ENCODE measurements around the gene ATP5MC3. TPM values are rescaled to one million over a fixed set of nuclear protein-coding genes. Genes with fewer than 3 reads are reported as not detected.

The ATP5MC3 gene
- total RNA-seq, 1 donor from 2014 or later = 169 TPM

DNA sequence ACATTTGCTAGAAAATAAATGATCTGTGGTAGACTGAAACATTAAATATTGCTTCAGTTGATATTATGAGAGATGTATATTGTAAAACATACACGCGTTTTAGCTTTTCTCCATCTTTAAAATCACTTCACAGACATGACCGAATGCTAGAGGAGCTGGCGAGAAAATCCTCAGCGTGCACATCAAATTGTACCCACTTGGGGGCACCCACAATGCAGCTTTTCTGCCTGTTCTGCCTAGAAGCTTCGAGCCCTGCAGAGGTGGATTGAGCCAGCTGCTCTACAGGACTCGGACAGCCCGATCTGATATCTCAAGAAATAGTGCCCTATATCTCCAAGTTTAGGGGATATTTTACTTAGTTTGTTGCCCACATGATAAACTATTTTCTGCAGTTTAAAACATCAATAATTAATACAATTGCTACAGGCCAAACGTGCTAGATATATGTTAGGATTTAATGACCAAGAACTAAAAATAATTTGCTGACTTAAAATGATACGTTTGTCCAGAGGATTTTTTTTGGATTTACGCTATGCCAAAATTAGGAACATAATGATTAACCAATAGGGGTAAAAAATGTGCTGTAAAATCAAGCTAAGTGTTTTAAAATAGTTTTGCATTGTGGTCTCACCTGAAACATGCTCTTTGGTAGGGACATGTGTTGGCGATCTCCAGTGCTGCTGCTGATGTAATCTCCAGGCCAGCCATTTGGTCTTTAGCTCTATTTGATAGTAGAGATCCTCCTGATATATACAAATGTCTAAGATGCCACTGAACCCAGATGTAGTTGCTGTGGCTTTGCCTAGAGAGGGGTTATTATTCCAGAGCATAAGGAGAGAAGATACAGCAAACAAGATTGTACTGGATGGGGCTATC is 22.3 kb upstream of the ATP5MC3 start:
- no peak overlapping the region for H3K9ac ChIP-seq (ENCODE audit: low read depth in 1 of 3, low read length in 3 of 3)
- H3K4me3 ChIP-seq (ENCODE audit: low read length in 3 of 3) = no peak overlapping the region
- no peaks in the 10 kb centered on the region for H3K9me3 ChIP-seq (ENCODE audit: control insufficient read depth in 3 of 3, low read length in 3 of 3)
- H3K4me1 ChIP-seq (ENCODE audit: control insufficient read depth in 3 of 3, insufficient read depth in 3 of 3, low read length in 3 of 3) = peaks cover 0 to 15% (median 14%) of the 10 kb centered on the region in 3 donors
- no peaks in the 10 kb centered on the region for H3K36me3 ChIP-seq (ENCODE audit: control insufficient read depth in 3 of 3, insufficient read depth in 3 of 3, low read length in 3 of 3)
- no peak overlapping the region for H3K27ac ChIP-seq (ENCODE audit: low read depth, low read length)
- H3K27me3 ChIP-seq (ENCODE audit: control insufficient read depth in 3 of 3, insufficient read depth in 3 of 3, low read length in 3 of 3) = no peaks in the 10 kb centered on the region

DNA sequence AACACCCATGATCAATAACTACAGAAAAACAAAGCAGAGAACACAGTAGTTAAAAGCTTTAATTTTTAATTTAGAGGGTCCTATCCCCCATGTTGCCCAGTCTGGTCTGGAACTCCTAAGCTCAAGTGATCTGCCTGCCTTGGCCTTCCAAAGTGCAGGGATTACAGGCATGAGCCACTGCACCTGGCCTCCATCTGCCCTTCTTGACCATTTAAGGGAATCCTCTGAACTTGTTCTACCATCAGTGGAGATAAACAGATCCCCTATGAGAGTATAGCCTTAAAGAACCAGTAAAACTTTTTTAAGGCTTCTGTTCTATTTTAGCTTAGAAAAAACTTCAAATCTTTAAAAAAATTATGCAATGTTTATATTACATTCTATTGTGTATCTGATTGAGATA is 13.5 kb upstream of the ATP5MC3 start:
- no peak overlapping the region for H3K27ac ChIP-seq (ENCODE audit: low read depth, low read length)

DNA sequence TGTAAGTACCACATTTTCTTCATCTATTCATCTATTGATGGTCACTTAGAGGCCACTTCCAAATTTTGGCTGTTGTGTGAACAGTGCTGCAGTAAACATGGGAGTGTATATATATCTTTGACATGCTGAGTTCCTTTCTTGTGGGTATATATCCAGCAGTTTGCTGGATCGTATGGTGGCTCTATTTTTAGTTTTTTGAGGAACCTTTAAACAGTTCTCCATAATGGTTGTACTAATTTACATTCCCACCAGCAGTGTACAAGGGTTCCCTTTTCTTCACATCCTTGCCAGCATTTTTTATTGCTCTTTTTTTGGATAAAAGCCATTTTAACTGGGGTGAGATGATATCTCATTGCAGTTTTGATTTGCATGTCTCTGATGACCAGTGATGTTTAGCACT is 7.3 kb upstream of the ATP5MC3 start:
- Histone ChIP-seq H3K36me3 (ENCODE audit: control insufficient read depth in 3 of 3, insufficient read depth in 3 of 3, low read length in 3 of 3) (no peaks in the 10 kb centered on the region), H3K4me3 (ENCODE audit: low read length in 3 of 3) (no peak overlapping the region), H3K9ac (ENCODE audit: low read depth in 1 of 3, low read length in 3 of 3) (no peak overlapping the region), H3K4me1 (ENCODE audit: control insufficient read depth in 3 of 3, insufficient read depth in 3 of 3, low read length in 3 of 3) (no peaks in the 10 kb centered on the region), H3K27ac (ENCODE audit: low read depth, low read length) (no peak overlapping the region), H3K27me3 (ENCODE audit: control insufficient read depth in 3 of 3, insufficient read depth in 3 of 3, low read length in 3 of 3) (no peaks in the 10 kb centered on the region), H3K9me3 (ENCODE audit: control insufficient read depth in 3 of 3, low read length in 3 of 3) (no peaks in the 10 kb centered on the region)

More for the DNA sequence above, 13.5 kb upstream of the ATP5MC3 start:
- no peaks in the 10 kb centered on the region for H3K36me3 ChIP-seq (ENCODE audit: control insufficient read depth in 3 of 3, insufficient read depth in 3 of 3, low read length in 3 of 3)
- H3K4me1 ChIP-seq (ENCODE audit: control insufficient read depth in 3 of 3, insufficient read depth in 3 of 3, low read length in 3 of 3) = no peaks in the 10 kb centered on the region
- H3K9ac ChIP-seq (ENCODE audit: low read depth in 1 of 3, low read length in 3 of 3) = no peak overlapping the region
- no peak overlapping the region for H3K4me3 ChIP-seq (ENCODE audit: low read length in 3 of 3)
- no peaks in the 10 kb centered on the region for H3K9me3 ChIP-seq (ENCODE audit: control insufficient read depth in 3 of 3, low read length in 3 of 3)
- H3K27me3 ChIP-seq (ENCODE audit: control insufficient read depth in 3 of 3, insufficient read depth in 3 of 3, low read length in 3 of 3) = no peaks in the 10 kb centered on the region

DNA sequence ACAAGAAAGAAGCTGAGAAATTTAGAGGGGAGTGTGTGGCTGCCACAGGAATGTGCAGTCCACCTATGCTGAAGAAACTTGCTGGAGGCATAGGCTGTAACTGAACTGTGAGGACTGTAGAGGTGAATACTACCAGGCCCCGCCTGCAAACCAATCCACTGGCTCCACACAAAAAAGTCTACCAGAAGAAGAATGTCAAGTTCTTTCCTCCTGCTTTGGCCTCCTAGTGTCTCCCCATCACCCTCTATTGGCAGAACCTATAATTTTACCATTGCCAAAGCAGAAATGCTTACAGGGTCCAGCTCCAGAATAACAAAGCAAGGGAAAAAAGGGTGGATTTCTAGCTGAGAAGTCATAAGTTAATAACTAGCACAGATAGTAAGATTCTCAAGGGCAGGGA is 5.9 kb upstream of the ATP5MC3 start:
- Histone ChIP-seq H3K36me3 (ENCODE audit: control insufficient read depth in 3 of 3, insufficient read depth in 3 of 3, low read length in 3 of 3) (no peaks in the 10 kb centered on the region), H3K27me3 (ENCODE audit: control insufficient read depth in 3 of 3, insufficient read depth in 3 of 3, low read length in 3 of 3) (no peaks in the 10 kb centered on the region), H3K9ac (ENCODE audit: low read depth in 1 of 3, low read length in 3 of 3) (no peak overlapping the region), H3K9me3 (ENCODE audit: control insufficient read depth in 3 of 3, low read length in 3 of 3) (no peaks in the 10 kb centered on the region), H3K4me3 (ENCODE audit: low read length in 3 of 3) (no peak overlapping the region), H3K4me1 (ENCODE audit: control insufficient read depth in 3 of 3, insufficient read depth in 3 of 3, low read length in 3 of 3) (no peaks in the 10 kb centered on the region), H3K27ac (ENCODE audit: low read depth, low read length) (no peak overlapping the region)

DNA sequence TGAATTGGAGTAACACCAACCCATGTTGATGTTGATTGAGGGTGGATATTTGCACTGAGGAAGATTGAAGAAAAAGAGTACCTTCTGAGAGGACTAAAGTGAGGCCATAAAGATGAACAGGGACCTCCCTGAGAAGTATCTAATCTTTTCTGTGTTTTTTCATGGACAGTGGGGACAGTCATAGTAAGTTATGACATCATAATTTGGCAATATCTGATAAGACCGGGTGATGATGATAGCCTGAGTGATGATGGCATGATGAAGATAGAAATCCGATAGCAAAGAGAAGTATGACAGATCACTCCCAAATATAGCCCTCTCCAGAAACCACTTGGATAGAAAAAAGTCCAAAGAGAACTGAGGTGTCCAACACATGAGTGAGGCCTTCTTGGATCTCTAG is 2.2 kb upstream of the ATP5MC3 start:
- Histone ChIP-seq H3K9me3 (ENCODE audit: control insufficient read depth in 3 of 3, low read length in 3 of 3) (no peaks in the 10 kb centered on the region), H3K36me3 (ENCODE audit: control insufficient read depth in 3 of 3, insufficient read depth in 3 of 3, low read length in 3 of 3) (peaks cover 13 to 15% (median 13%) of the 10 kb centered on the region in 3 donors), H3K27me3 (ENCODE audit: control insufficient read depth in 3 of 3, insufficient read depth in 3 of 3, low read length in 3 of 3) (no peaks in the 10 kb centered on the region), H3K27ac (ENCODE audit: low read depth, low read length) (no peak overlapping the region), H3K4me3 (ENCODE audit: low read length in 3 of 3) (no peak overlapping the region), H3K4me1 (ENCODE audit: control insufficient read depth in 3 of 3, insufficient read depth in 3 of 3, low read length in 3 of 3) (peaks cover 4 to 18% (median 8%) of the 10 kb centered on the region in 3 donors), H3K9ac (ENCODE audit: low read depth in 1 of 3, low read length in 3 of 3) (no peak overlapping the region)

DNA sequence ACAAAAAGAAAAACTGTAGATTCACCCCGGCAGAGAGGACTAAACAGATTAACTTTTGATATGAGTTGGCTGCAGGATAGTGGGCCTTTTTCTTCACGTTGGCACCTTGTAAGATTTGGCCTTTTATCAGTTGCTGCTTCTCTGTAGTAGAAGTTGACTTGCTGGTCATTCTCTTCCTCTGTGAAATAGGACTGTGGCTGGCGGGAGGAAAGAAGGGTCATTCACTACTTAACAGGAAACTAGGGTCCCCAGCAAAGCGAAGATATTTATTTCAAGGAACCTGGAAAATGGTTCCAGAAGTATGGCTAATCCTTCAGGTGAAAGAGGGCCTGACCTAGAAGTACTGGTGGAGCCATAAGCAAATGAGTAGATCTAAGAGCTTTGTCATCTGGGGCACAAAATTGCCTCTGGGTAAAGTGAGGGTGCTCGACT is 383 bp upstream of the ATP5MC3 start:
- peaks cover 4 to 22% (median 13%) of the 10 kb centered on the region in 3 donors for H3K4me1 ChIP-seq (ENCODE audit: control insufficient read depth in 3 of 3, insufficient read depth in 3 of 3, low read length in 3 of 3)
- peak overlapping the region; percentile 94 to 98 (median 97) for H3K4me3 ChIP-seq (ENCODE audit: low read length in 3 of 3)
- peak overlapping the region in 2 of 3 donors; percentile 89 to 99 for H3K9ac ChIP-seq (ENCODE audit: low read depth in 1 of 3, low read length in 3 of 3)
- peaks cover 16 to 25% (median 22%) of the 10 kb centered on the region in 3 donors for H3K36me3 ChIP-seq (ENCODE audit: control insufficient read depth in 3 of 3, insufficient read depth in 3 of 3, low read length in 3 of 3)
- H3K9me3 ChIP-seq (ENCODE audit: control insufficient read depth in 3 of 3, low read length in 3 of 3) = no peaks in the 10 kb centered on the region
- peak overlapping the region; percentile 89 for H3K27ac ChIP-seq (ENCODE audit: low read depth, low read length)
- no peaks in the 10 kb centered on the region for H3K27me3 ChIP-seq (ENCODE audit: control insufficient read depth in 3 of 3, insufficient read depth in 3 of 3, low read length in 3 of 3)

DNA sequence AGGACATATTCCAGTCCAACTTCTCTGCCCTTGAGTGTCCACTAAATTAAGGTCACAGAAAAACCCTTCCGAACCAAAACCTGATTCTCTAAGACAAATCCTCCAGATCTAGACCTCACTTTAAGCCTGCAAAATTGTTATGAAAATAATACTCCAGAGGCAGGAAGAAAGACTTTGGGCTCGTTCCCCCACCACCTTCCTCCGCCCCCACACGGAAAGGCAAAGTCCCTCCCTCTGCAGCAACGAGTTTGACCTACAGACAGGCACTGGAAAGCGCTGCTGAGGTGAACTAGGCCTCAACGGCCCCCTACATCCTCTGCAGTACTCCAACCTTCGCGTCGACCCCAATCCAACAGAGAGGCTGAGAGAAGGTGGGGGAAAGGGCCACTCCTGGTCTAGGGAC is 808 bp downstream of the ATP5MC3 start:
- peak overlapping the region; percentile 89 for H3K27ac ChIP-seq (ENCODE audit: low read depth, low read length)
- peak overlapping the region; percentile 94 to 98 (median 97) for H3K4me3 ChIP-seq (ENCODE audit: low read length in 3 of 3)
- H3K4me1 ChIP-seq (ENCODE audit: control insufficient read depth in 3 of 3, insufficient read depth in 3 of 3, low read length in 3 of 3) = peaks cover 4 to 22% (median 13%) of the 10 kb centered on the region in 3 donors
- H3K9ac ChIP-seq (ENCODE audit: low read depth in 1 of 3, low read length in 3 of 3) = peak overlapping the region; percentile 89 to 99 (median 96)
- H3K36me3 ChIP-seq (ENCODE audit: control insufficient read depth in 3 of 3, insufficient read depth in 3 of 3, low read length in 3 of 3) = peaks cover 16 to 32% (median 22%) of the 10 kb centered on the region in 3 donors
- H3K27me3 ChIP-seq (ENCODE audit: control insufficient read depth in 3 of 3, insufficient read depth in 3 of 3, low read length in 3 of 3) = no peaks in the 10 kb centered on the region
- H3K9me3 ChIP-seq (ENCODE audit: control insufficient read depth in 3 of 3, low read length in 3 of 3) = no peaks in the 10 kb centered on the region

DNA sequence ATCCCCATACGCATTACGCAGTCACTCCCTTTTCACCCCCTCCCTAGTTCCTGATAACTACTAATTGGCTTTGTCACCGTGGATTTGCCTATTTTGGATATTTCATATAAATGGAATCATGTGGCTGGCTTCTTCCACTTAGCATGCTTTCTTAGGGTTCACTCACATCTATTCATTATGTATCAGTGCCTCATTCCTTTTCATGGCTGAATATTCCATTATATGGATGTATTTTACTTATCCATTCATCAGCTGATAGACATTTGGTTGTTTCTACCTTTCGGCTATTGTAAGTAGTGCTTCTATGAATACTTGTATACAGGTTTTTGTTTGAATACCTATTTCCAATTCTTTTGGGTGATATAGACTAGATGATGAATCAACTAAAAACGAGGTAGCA is 4.9 kb downstream of the ATP5MC3 start:
- Histone ChIP-seq H3K4me1 (ENCODE audit: control insufficient read depth in 3 of 3, insufficient read depth in 3 of 3, low read length in 3 of 3) (peaks cover 4 to 18% (median 13%) of the 10 kb centered on the region in 3 donors), H3K4me3 (ENCODE audit: low read length in 3 of 3) (no peak overlapping the region), H3K27ac (ENCODE audit: low read depth, low read length) (no peak overlapping the region), H3K9ac (ENCODE audit: low read depth in 1 of 3, low read length in 3 of 3) (no peak overlapping the region), H3K36me3 (ENCODE audit: control insufficient read depth in 3 of 3, insufficient read depth in 3 of 3, low read length in 3 of 3) (peaks cover 16 to 40% (median 26%) of the 10 kb centered on the region in 3 donors), H3K27me3 (ENCODE audit: control insufficient read depth in 3 of 3, insufficient read depth in 3 of 3, low read length in 3 of 3) (no peaks in the 10 kb centered on the region), H3K9me3 (ENCODE audit: control insufficient read depth in 3 of 3, low read length in 3 of 3) (no peaks in the 10 kb centered on the region)

DNA sequence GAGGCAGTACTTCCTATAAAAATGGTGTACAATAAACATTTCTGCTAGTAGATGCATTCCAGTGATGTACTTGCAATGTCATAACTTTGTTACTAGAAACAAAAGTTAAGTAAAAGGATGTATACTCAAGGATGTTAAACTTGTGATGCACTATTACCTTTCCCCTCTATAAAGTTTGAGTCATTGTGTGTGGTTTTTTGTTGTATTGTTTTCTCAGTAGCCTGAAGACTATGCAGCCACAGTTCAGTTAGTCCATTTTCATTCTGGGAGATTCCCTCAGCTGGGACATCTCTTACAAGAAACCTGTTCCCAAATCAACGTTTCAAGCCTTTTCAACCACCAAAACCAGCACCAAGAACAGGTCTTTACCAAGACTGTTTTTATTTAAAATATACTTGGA is 5.6 kb downstream of the ATP5MC3 start:
- peaks cover 11 to 40% (median 26%) of the 10 kb centered on the region in 3 donors for H3K36me3 ChIP-seq (ENCODE audit: control insufficient read depth in 3 of 3, insufficient read depth in 3 of 3, low read length in 3 of 3)
- peaks cover 4 to 15% (median 10%) of the 10 kb centered on the region in 3 donors for H3K4me1 ChIP-seq (ENCODE audit: control insufficient read depth in 3 of 3, insufficient read depth in 3 of 3, low read length in 3 of 3)
- no peaks in the 10 kb centered on the region for H3K27me3 ChIP-seq (ENCODE audit: control insufficient read depth in 3 of 3, insufficient read depth in 3 of 3, low read length in 3 of 3)
- no peak overlapping the region for H3K27ac ChIP-seq (ENCODE audit: low read depth, low read length)
- no peaks in the 10 kb centered on the region for H3K9me3 ChIP-seq (ENCODE audit: control insufficient read depth in 3 of 3, low read length in 3 of 3)
- H3K4me3 ChIP-seq (ENCODE audit: low read length in 3 of 3) = no peak overlapping the region
- H3K9ac ChIP-seq (ENCODE audit: low read depth in 1 of 3, low read length in 3 of 3) = no peak overlapping the region

DNA sequence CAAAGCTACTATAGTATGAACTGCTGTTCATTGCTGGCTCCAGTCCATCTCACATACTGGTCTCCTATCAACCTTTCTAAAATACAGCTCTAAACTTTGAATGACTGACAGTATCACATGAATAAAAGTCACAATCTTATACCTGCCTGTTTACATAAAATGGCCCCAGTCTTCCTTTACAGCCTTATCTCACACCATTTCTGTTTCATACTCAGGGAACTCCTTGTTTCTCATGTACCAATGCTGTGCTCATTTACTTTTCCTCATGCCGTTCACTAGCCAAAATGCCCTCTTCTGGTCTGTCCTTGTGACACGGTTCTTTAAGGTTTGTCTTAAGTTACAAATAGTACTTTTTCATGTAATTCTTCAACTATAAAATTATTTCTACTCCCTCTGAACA is 6.2 kb downstream of the ATP5MC3 start:
- Histone ChIP-seq H3K9me3 (ENCODE audit: control insufficient read depth in 3 of 3, low read length in 3 of 3) (no peaks in the 10 kb centered on the region), H3K36me3 (ENCODE audit: control insufficient read depth in 3 of 3, insufficient read depth in 3 of 3, low read length in 3 of 3) (peaks cover 9 to 40% (median 26%) of the 10 kb centered on the region in 3 donors), H3K4me1 (ENCODE audit: control insufficient read depth in 3 of 3, insufficient read depth in 3 of 3, low read length in 3 of 3) (peaks cover 4 to 15% (median 7%) of the 10 kb centered on the region in 3 donors), H3K27me3 (ENCODE audit: control insufficient read depth in 3 of 3, insufficient read depth in 3 of 3, low read length in 3 of 3) (no peaks in the 10 kb centered on the region), H3K4me3 (ENCODE audit: low read length in 3 of 3) (no peak overlapping the region), H3K27ac (ENCODE audit: low read depth, low read length) (no peak overlapping the region), H3K9ac (ENCODE audit: low read depth in 1 of 3, low read length in 3 of 3) (no peak overlapping the region)
